ENCODE data around the gene BICD1.
"Not testable (repeated sequence)": the region's sequence is repeated elsewhere in the genome, so short reads cannot be mapped to it uniquely, and the experiment has no call there.

The BICD1 gene

DNA sequence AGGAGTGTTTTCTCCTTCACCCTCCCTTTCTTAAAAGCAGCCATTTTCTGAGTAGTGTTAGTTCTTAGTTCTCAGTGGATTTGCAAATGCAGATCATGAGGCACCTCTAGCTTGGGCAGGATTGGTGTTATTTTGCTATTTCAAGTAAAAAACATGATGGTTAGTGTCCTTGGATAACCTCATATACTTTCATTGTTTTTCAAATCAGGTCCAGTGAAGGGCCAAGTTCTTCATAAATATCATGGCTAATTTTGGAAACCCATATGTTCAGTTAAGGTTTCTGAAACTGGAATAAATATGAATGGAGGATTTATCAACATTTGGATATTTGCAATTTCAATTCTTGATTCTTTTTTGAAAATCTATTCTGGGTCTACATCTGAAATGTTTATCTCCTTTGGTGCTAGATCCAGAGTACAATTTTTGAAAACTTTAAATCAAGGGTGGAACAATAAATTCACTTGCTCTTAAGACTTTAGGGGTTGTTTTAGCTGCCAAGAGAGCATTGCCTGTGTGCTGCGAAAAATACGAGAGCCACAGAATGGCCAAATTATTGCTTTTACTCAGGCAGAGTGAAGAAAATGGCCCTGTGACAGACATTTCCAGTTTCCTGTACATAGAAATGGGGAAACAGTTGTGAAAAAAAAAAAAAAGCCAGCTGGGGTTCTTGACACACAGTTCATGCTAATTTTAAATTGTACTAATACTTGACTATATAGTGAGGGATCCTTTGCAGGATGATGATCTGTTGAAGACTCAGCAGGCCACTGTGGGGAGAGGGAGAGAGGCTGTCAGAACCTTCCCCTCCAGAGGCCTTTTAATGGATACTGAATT, 104.6 kb downstream of the BICD1 start:
- Mint-ChIP-seq H3K36me3 (ENCODE audit: low read depth) (peaks cover 3% of the 10 kb centered on the region), H3K27me3 (no peaks in the 10 kb centered on the region), H3K4me1 (no peaks in the 10 kb centered on the region), H3K27ac (no peak overlapping the region), H3K4me3 (no peak overlapping the region), H3K9me3 (no peaks in the 10 kb centered on the region)
- ATAC-seq, result no peak
- no peak for DNase-seq

DNA sequence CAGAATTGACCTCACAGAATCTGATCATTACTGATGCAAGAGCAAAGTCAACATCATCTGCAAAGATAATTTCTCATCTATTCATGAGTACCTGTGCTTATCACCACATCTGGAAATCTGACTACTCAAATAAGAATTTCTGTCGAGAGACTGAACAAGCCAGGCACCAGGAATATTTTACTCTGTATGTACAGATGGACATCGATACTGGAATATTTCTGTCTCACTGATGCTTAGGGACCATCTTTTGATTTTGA, 105.2 kb downstream of the BICD1 start:
- no peak overlapping the region for H3K4me3 Mint-ChIP-seq
- H3K4me1 Mint-ChIP-seq, result no peaks in the 10 kb centered on the region
- no peaks in the 10 kb centered on the region for H3K9me3 Mint-ChIP-seq
- ATAC-seq (no peak), DNase-seq (no peak)
- H3K36me3 Mint-ChIP-seq (ENCODE audit: low read depth), result peaks cover 8% of the 10 kb centered on the region
- H3K27ac Mint-ChIP-seq, result no peak overlapping the region
- H3K27me3 Mint-ChIP-seq, result no peaks in the 10 kb centered on the region

DNA sequence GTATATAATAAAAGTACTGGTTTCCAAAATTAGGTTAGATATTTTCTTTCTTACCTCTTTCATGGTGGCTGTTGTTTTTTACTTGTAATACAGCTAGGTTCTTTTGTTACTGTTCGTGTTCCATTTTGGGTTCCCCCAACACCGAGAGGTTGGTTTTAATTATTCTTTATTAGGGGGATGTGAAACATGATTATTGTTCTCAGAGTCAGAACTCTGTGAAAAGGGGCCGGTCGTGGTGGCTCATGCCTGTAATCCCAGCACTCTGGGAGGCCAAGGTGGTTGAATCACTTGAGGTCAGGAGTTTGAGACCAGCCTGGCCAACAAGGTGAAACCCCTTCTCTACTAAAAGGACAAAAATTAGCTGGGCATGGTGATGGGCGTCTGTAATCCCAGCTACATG, 108.1 kb downstream of the BICD1 start:
- H3K27ac Mint-ChIP-seq, result no peak overlapping the region

DNA sequence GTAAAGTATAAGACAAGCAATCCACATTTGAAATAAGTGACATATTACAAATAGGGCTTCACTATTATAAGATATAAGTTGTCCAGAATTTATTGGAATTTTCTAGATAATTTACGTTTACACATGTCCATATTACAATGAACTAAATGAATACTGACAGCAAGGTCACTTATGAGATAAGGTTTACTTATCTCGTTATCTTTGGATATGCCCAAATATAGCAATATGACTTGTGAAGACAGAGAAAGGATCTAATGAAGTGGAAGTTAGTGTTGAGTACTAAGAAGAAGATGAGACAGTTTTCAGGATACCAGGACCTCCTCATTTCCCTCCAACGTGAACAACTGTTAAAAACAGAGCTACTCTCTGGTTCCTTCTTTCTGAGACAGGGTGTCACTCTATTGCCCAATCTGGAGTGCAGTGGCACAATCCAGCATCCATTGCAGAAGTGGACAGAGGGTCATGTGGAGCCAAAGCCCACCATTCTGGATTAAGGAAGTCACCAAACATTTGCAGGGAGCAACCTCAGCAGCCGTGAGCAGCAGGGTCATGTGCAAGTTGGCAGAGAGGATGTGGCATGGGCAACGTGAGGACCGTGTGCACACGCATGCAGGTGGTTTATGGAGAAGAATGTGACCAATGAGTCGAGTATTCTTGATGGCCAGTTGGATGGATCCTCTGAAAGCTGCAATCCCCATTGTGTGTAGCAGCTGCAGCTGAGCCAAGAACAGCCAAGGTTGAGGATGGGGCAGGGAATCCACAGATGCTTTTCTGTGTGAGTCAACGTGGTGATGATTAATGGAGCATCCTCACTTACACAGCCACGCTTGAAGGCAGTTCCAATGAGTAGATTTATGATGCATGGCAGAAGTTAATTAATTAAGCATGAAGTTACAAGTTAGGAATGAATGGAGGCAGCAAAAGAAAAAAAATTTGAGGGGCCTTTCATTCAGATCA, 111.0 kb downstream of the BICD1 start:
- ATAC-seq (peak; percentile 80), DNase-seq (no peak)
- H3K4me3 Mint-ChIP-seq, result no peak overlapping the region
- no peaks in the 10 kb centered on the region for H3K27me3 Mint-ChIP-seq
- no peak overlapping the region for H3K27ac Mint-ChIP-seq
- H3K4me1 Mint-ChIP-seq, result peaks cover 6% of the 10 kb centered on the region
- H3K36me3 Mint-ChIP-seq (ENCODE audit: low read depth), result peaks cover 25% of the 10 kb centered on the region
- H3K9me3 Mint-ChIP-seq, result no peaks in the 10 kb centered on the region

More for the DNA sequence above, 108.1 kb downstream of the BICD1 start:
- DNase-seq (no peak), ATAC-seq (no peak)
- Mint-ChIP-seq H3K4me1 (peaks cover 6% of the 10 kb centered on the region), H3K4me3 (no peak overlapping the region), H3K9me3 (no peaks in the 10 kb centered on the region), H3K27me3 (no peaks in the 10 kb centered on the region), H3K36me3 (ENCODE audit: low read depth) (peaks cover 23% of the 10 kb centered on the region)

DNA sequence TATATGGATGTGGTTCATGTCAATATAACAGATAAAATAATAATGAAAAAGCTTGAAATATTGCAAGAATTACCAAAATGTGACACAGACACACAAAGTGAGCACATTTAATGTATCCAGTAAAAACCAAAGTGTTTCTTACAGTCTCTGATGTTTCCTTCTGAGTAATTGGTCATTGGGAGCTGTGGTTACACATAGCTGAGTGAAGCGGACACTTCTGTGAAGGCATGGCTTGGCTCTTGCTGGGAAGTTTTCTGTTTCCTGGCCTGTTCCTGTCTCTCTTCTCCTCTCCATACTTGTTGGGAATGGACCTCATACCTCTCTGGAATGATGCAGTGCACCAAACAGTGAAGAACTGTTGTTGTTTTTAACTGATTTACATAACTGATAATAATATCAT, 117.3 kb downstream of the BICD1 start:
- Mint-ChIP-seq H3K4me1 (no peaks in the 10 kb centered on the region), H3K27me3 (no peaks in the 10 kb centered on the region), H3K9me3 (no peaks in the 10 kb centered on the region), H3K27ac (no peak overlapping the region), H3K4me3 (no peak overlapping the region), H3K36me3 (ENCODE audit: low read depth) (peaks cover 10% of the 10 kb centered on the region)
- ATAC-seq (no peak), DNase-seq (no peak)

DNA sequence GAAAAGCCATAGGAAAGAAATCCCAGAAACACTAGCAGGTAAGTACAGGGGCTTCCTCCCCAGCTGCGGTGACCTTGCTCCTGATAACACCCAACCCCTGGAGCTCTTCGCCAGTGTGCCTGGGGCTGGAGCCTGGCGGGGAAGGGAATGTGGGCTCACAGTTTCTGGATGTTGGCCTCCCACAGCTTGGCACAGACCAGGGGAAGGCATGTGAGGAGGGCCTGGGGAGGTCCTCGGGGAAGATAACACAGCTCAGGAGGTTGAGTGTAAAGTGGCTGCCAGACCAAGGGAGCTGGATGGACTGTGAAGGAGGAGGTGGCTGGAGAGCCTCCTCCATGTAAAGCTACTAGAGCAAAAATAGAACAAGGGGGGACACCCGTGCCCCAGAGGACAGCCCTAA, 120.1 kb downstream of the BICD1 start:
- Mint-ChIP-seq H3K4me1 (no peaks in the 10 kb centered on the region), H3K4me3 (no peak overlapping the region), H3K27me3 (no peaks in the 10 kb centered on the region), H3K36me3 (ENCODE audit: low read depth) (peaks cover 6% of the 10 kb centered on the region), H3K9me3 (no peaks in the 10 kb centered on the region), H3K27ac (no peak overlapping the region)
- no peak for ATAC-seq
- DNase-seq, result no peak

DNA sequence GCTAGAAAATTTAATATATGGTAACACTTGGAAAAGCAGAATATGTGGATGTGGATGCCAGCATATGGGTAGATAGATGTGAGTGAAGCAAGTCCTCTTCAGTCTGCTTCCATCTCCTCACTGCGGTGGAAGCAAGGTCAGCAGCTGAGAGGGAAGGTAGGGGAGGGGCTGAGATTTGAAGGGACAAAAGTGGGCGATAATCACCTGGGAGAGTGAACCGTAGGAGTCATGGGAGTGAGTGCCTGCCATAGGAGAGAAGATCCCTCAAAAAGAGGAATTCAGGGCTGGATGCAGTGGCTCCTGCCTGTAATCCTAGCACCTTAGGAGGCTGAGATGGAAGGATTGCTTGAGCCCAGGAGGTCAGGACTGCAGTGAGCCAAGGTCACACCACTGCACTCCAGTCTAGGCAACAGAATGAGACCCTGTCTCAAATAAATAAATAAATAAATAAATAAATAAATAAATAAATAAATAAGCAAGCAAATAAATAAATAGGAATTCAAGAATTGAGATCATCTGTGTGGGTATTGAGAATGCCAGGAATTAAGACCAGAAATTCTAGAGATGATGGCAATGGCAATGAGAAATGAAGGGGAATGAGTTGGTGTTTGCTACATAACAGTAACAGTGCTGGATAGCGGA, 123.4 kb downstream of the BICD1 start:
- H3K9me3 Mint-ChIP-seq, result no peaks in the 10 kb centered on the region
- H3K27me3 Mint-ChIP-seq, result no peaks in the 10 kb centered on the region
- H3K4me3 Mint-ChIP-seq, result no peak overlapping the region
- peaks cover 1% of the 10 kb centered on the region for H3K36me3 Mint-ChIP-seq (ENCODE audit: low read depth)
- no peak overlapping the region for H3K27ac Mint-ChIP-seq
- DNase-seq (no peak), ATAC-seq (no peak)
- no peaks in the 10 kb centered on the region for H3K4me1 Mint-ChIP-seq

DNA sequence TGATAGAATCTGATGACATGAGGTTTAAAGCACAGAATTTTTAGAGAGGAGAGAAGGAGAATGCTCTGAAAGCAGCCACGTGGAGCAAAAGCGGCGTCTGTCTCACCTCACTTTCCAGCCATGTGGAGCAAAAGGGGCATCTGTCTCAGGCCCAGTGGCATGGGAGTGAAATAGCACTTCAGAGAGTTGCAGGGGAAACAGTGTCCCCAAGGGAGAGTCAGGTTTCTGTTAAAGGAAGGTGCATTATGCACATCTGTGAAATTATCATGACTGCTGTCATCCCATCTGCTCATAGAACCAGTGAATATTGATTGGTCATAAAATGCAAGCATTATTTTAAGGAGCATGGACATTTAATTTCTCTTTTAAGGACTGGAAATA, 124.0 kb downstream of the BICD1 start:
- Mint-ChIP-seq H3K4me3 (no peak overlapping the region), H3K27ac (no peak overlapping the region), H3K27me3 (no peaks in the 10 kb centered on the region), H3K4me1 (no peaks in the 10 kb centered on the region), H3K9me3 (no peaks in the 10 kb centered on the region), H3K36me3 (ENCODE audit: low read depth) (peaks cover 1% of the 10 kb centered on the region)
- DNase-seq, result no peak
- no peak for ATAC-seq

DNA sequence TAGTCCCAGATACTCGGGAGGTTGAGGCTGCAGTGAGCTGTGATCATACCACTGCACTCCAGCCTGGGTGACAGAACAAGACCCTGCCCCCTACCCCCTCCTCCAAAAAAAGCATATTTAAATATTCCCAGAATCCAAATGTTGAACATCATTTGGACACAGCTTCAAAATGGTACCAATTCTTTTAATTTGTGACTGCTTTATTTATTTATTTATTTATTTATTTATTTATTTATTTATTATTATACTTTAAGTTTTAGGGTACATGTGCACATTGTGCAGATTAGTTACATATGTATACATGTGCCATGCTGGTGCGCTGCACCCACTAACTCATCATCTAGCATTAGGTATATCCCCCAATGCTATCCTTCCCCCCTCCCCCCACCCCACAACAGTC, 124.7 kb downstream of the BICD1 start:
- not testable (repeated sequence) for H3K27me3 Mint-ChIP-seq; H3K9me3 Mint-ChIP-seq; H3K4me1 Mint-ChIP-seq; H3K27ac Mint-ChIP-seq; ATAC-seq; H3K36me3 Mint-ChIP-seq (ENCODE audit: low read depth); DNase-seq; H3K4me3 Mint-ChIP-seq

DNA sequence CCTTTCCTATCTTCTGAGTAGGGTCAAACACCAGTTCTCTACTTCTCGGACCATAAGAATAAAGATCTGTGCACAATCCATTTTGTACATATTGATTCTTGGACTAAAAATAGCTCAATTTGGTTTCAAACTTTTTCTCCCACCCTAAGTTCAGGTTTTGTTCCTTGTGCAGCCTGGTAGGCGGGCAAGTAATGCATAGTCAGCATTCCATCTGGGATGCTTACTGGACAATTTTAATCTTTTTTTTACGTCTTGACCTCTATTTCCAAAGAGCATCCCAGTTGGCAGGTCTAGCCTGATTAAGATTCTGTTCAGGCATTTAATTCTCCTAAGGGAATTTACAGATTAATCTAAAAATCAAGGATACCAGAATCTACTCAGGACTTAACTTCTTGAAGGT, 126.9 kb downstream of the BICD1 start:
- H3K27ac Mint-ChIP-seq, result no peak overlapping the region
- H3K9me3 Mint-ChIP-seq, result peaks cover 14% of the 10 kb centered on the region
- no peaks in the 10 kb centered on the region for H3K4me1 Mint-ChIP-seq
- H3K4me3 Mint-ChIP-seq, result no peak overlapping the region
- ATAC-seq (no peak), DNase-seq (no peak)
- peaks cover 16% of the 10 kb centered on the region for H3K36me3 Mint-ChIP-seq (ENCODE audit: low read depth)
- H3K27me3 Mint-ChIP-seq, result no peaks in the 10 kb centered on the region

DNA sequence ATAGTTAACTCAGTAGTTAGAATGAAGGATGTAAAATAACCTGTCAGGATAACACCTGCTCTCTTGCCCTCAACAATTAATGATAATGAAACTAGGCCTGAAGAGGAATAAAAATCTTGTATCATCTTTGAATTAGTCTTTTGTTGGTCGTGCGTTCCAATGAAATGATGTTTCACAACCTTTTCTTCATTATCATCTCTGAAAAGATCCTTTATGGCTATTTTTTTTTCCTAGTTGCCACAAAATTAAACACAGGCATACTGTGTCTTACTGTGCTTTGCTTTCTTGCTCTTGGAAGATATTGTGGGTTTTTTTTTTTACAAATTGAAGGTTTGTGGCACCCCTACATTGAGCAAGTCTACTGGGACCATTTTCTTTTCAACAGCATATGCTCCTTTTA, 128.6 kb downstream of the BICD1 start:
- ATAC-seq (no peak), DNase-seq (no peak)
- Mint-ChIP-seq H3K9me3 (peaks cover 14% of the 10 kb centered on the region), H3K27ac (no peak overlapping the region), H3K4me3 (no peak overlapping the region), H3K36me3 (ENCODE audit: low read depth) (peaks cover 16% of the 10 kb centered on the region), H3K4me1 (no peaks in the 10 kb centered on the region), H3K27me3 (no peaks in the 10 kb centered on the region)

DNA sequence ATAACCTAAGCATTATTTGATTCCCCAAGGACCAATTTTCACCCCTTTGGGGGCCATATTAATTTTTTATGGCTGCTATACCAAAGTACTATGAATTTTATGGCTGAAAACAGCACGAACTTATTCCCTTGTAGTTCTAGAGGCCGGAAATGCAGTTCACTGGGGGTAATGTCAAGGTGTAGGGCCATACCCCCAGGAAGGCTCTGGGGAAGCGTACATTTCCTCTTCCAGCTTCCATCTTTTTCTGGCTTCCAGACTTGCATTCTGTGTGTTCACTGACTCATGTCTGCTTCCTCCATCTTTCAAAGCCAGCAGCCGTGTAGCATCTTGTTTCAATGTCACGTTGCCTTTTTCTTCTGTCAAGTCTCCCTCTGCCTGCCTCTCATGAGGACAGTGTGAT, 133.5 kb downstream of the BICD1 start:
- Mint-ChIP-seq H3K27me3 (no peaks in the 10 kb centered on the region), H3K4me3 (no peak overlapping the region), H3K27ac (no peak overlapping the region), H3K36me3 (ENCODE audit: low read depth) (peaks cover 16% of the 10 kb centered on the region), H3K9me3 (peaks cover 14% of the 10 kb centered on the region), H3K4me1 (no peaks in the 10 kb centered on the region)
- DNase-seq (no peak), ATAC-seq (no peak)

DNA sequence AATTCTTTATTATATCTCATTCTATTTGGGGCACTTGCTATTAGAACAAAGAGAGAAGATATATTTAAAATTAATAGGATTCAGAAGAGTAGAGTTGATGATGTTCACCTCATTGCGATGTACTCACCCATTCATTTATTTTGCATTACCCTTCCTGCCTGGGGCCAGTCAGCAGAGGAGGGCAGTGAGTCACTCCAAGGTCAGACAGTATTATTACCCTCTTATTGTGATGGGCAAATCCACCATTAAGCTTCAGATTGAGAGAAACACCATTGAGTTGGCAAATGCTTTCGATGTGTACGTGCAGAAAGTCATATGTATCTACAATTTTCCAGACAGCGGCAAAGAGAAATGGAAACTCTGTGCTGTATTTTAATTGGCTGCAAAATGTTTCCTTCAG, 134.2 kb downstream of the BICD1 start:
- no peak for ATAC-seq
- Mint-ChIP-seq H3K4me3 (no peak overlapping the region), H3K27ac (no peak overlapping the region), H3K36me3 (ENCODE audit: low read depth) (peaks cover 16% of the 10 kb centered on the region), H3K4me1 (no peaks in the 10 kb centered on the region), H3K9me3 (peaks cover 14% of the 10 kb centered on the region), H3K27me3 (no peaks in the 10 kb centered on the region)
- no peak for DNase-seq

DNA sequence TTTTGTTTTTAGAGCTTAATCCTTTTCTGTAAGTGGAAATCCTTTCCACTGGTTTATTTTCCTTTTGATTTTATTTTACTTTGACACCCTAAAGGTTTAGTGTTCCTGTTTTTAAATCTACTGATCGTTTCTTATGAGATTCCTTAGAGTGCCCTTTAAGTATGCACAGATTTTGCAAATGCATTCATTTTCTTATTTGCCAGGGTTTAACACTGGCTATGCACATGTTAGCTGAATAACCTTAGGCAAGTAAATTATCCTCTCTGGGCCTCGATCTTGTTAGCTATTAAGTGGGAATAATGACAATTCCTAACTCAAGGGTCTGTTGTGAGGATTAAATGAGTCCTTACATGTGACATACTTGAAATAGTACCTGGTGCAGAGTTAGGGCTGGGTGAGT, 136.0 kb downstream of the BICD1 start:
- DNase-seq (no peak), ATAC-seq (no peak)
- peaks cover 7% of the 10 kb centered on the region for H3K9me3 Mint-ChIP-seq
- no peaks in the 10 kb centered on the region for H3K4me1 Mint-ChIP-seq
- H3K27ac Mint-ChIP-seq, result no peak overlapping the region
- H3K4me3 Mint-ChIP-seq, result no peak overlapping the region
- H3K27me3 Mint-ChIP-seq, result no peaks in the 10 kb centered on the region
- H3K36me3 Mint-ChIP-seq (ENCODE audit: low read depth), result peaks cover 6% of the 10 kb centered on the region
